Body of pancreas (tissue), 4 donors: ENCODE measurements around the gene IGSF21. TPM values are rescaled to one million over a fixed set of nuclear protein-coding genes. Genes with fewer than 3 reads are reported as not detected.
A peak's percentile ranks its signal among the peaks of the same experiment; 100 is the strongest.

Source experiments
- ATAC-seq: fragments of 150-250 bp; one replicate; pipeline ENCODE4 v1.9.1; 2016
- DNase-seq, 4 donors: peaks; one replicate each; pipeline ENCODE4 v3.0.0-alpha.2; 2019
- H3K27ac ChIP-seq, 4 donors: fragments of 200-600 bp; sonication (generic); 1 replicate in 3 of 4; 2 replicates in 1 of 4; pipeline versions ENCODE4 v1.5.1 to v1.6.1; 2016 to 2019; ENCODE audit warnings: mild to moderate bottlenecking in 1 of 4, mixed read lengths in 1 of 4, moderate library complexity in 1 of 4
- H3K27me3 ChIP-seq, 2 donors: fragments of 200-600 bp; sonication (generic); one replicate each; pipeline ENCODE4 v1.6.0; 2016; ENCODE audit warnings: mild to moderate bottlenecking in 1 of 2
- H3K36me3 ChIP-seq, 2 donors: fragments of 200-600 bp; sonication (generic); replicated peaks in 1 of 2; 2 replicates each; pipeline ENCODE4 v1.5.1; 2016; ENCODE audit warnings: low read depth in 2 of 2; ENCODE audit not compliant: insufficient read depth in 1 of 2
- H3K4me1 ChIP-seq: fragments of 200-600 bp; sonication (generic); one replicate; pipeline ENCODE4 v1.6.0; 2016
- H3K4me3 ChIP-seq, 2 donors: fragments of 200-600 bp; sonication (generic); 1 replicate in 1 of 2; 2 replicates in 1 of 2; pipeline ENCODE4 v1.5.1; 2016 to 2019
- H3K9me3 ChIP-seq, 3 donors: fragments of 200-600 bp; sonication (generic); 1 replicate in 2 of 3; 2 replicates in 1 of 3; pipeline ENCODE4 v1.5.1; 2016
- POLR2A ChIP-seq, 3 donors: fragments of 450-650 bp; IDR thresholded peaks; one replicate each; pipeline ENCODE4 v1.6.1; 2016; ENCODE audit warnings: antibody characterized with exemption in 3 of 3, mild to moderate bottlenecking in 2 of 3
- WGBS, 2 donors: methylation state at CpG; one replicate each; pipeline ENCODE4 v1.1.5; 2017; 5-methylcytosine and 5-hydroxymethylcytosine counted together
- intact Hi-C: fragments of 100-400 bp; cut with DNase I; formaldehyde crosslinking; loops from one replicate; pipeline ENCODE4 v1.15.1; 2023
- total RNA-seq, 2 donors: library from RNA; depleted of rRNA; stranded (reverse); fragments of >200 nt; gene quantifications; one replicate each; pipeline ENCODE4 v1.1.0, GENCODE V29; 2016
- TF ChIP-seq, protein P1 (sequence below), 7 experiments: fragments of 450-650 bp in 4 of 7; fragments of 200-600 bp in 3 of 7; sonication (generic) in 3 of 7; IDR thresholded peaks; one replicate each; pipeline ENCODE4 v1.5.1; 2016 to 2019; ENCODE audit warnings: antibody characterized with exemption in 7 of 7

Gene IGSF21
- total RNA-seq, 2 donors from 2014 or later = 0.33 to 2.1 TPM

DNA sequence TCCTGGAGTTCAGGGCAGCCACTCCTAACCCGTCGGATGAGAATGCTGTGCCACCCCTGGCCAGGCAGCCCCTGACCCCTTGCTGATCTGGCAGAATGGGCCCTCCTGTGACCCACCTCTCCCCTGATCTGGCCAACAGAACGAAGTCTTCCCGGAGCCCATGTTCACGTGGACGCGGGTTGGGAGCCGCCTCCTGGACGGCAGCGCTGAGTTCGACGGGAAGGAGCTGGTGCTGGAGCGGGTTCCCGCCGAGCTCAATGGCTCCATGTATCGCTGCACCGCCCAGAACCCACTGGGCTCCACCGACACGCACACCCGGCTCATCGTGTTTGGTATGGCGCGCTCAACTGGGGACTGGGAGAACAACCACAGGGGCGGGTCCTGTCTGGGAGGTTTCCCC is 269.1 kb downstream of the IGSF21 start:
- intact Hi-C loops = no loop called here
- no peak for DNase-seq
- TF ChIP-seq POLR2A (IDR thresholded peaks at IDR 0.05) = no peak
- TF ChIP-seq, protein P1, sequence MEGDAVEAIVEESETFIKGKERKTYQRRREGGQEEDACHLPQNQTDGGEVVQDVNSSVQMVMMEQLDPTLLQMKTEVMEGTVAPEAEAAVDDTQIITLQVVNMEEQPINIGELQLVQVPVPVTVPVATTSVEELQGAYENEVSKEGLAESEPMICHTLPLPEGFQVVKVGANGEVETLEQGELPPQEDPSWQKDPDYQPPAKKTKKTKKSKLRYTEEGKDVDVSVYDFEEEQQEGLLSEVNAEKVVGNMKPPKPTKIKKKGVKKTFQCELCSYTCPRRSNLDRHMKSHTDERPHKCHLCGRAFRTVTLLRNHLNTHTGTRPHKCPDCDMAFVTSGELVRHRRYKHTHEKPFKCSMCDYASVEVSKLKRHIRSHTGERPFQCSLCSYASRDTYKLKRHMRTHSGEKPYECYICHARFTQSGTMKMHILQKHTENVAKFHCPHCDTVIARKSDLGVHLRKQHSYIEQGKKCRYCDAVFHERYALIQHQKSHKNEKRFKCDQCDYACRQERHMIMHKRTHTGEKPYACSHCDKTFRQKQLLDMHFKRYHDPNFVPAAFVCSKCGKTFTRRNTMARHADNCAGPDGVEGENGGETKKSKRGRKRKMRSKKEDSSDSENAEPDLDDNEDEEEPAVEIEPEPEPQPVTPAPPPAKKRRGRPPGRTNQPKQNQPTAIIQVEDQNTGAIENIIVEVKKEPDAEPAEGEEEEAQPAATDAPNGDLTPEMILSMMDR (IDR thresholded peaks at IDR 0.05) = no peak

GRCh38 chr1:18380288-18380687 is 272.7 kb downstream of the IGSF21 start:
- DNase-seq = no peak
- TF ChIP-seq POLR2A (IDR thresholded peaks at IDR 0.05) = no peak
- TF ChIP-seq, protein P1 (IDR thresholded peaks at IDR 0.05) = no peak
- intact Hi-C loops = no loop called here
- no peaks in the 10 kb centered on the region for H3K4me1 ChIP-seq
- H3K4me3 ChIP-seq = no peak overlapping the region
- H3K27ac ChIP-seq = no peak overlapping the region
- H3K9me3 ChIP-seq = peaks cover 0 to 6% (median 0%) of the 10 kb centered on the region in 3 donors
- no peak for ATAC-seq
- no peaks in the 10 kb centered on the region for H3K36me3 ChIP-seq
- no peaks in the 10 kb centered on the region for H3K27me3 ChIP-seq

More for the DNA sequence above, 269.1 kb downstream of the IGSF21 start:
- WGBS, 2 donors = 83 to 85% methylated on average over 4 to 24 of the region's 24 CpGs
- no peaks in the 10 kb centered on the region for H3K36me3 ChIP-seq
- H3K4me1 ChIP-seq = no peaks in the 10 kb centered on the region
- no peak for ATAC-seq
- H3K4me3 ChIP-seq = no peak overlapping the region
- peaks cover 0 to 6% (median 0%) of the 10 kb centered on the region in 3 donors for H3K9me3 ChIP-seq
- H3K27me3 ChIP-seq = no peaks in the 10 kb centered on the region
- no peak overlapping the region for H3K27ac ChIP-seq

DNA sequence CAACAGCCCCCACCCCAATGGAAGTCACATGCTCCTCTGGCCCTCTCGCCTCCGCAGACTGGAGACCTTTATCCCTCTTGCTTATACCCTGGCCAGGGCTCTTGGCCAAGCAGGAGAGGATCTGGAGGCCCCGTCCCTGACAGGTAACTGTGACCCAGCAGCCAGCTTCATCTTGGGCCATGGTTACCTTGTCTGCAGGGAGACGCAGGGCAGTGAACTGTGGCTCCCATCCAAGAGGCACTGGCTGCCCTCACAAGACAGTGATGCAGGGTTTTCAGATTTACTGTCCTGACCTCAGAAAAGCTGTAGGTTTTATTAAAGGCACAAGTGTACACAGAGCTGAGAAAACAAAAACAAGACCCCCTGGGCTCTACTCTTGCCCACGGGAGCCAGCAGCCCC is 276.5 kb downstream of the IGSF21 start:
- WGBS, 2 donors = 57 to 65% methylated on average over 4 to 5 of the region's 5 CpGs
- intact Hi-C loops = no loop called here
- no peak overlapping the region for H3K27ac ChIP-seq
- H3K27me3 ChIP-seq = no peaks in the 10 kb centered on the region
- H3K36me3 ChIP-seq = no peaks in the 10 kb centered on the region
- TF ChIP-seq, protein P1 (IDR thresholded peaks at IDR 0.05) = no peak
- TF ChIP-seq POLR2A (IDR thresholded peaks at IDR 0.05) = no peak
- no peak for ATAC-seq
- H3K4me1 ChIP-seq = no peaks in the 10 kb centered on the region
- peaks cover 0 to 6% (median 0%) of the 10 kb centered on the region in 3 donors for H3K9me3 ChIP-seq
- H3K4me3 ChIP-seq = no peak overlapping the region
- DNase-seq = no peak

- Histone ChIP-seq H3K9me3 (peaks cover 0 to 6% (median 0%) of the 10 kb centered on the region in 3 donors), H3K4me1 (no peaks in the 10 kb centered on the region), H3K36me3 (no peaks in the 10 kb centered on the region), H3K27ac (no peak overlapping the region), H3K4me3 (no peak overlapping the region), H3K27me3 (no peaks in the 10 kb centered on the region)
- no peak for TF ChIP-seq POLR2A (IDR thresholded peaks at IDR 0.05)
- TF ChIP-seq, protein P1 (IDR thresholded peaks at IDR 0.05) = no peak
- intact Hi-C loops = no loop called here
- no peak for ATAC-seq
- no peak for DNase-seq
- WGBS, 2 donors = 25 to 32% methylated on average over 2 of the region's 2 CpGs
Observed at GRCh38 chr1:18384471-18384870, 276.9 kb downstream of the IGSF21 start.

DNA sequence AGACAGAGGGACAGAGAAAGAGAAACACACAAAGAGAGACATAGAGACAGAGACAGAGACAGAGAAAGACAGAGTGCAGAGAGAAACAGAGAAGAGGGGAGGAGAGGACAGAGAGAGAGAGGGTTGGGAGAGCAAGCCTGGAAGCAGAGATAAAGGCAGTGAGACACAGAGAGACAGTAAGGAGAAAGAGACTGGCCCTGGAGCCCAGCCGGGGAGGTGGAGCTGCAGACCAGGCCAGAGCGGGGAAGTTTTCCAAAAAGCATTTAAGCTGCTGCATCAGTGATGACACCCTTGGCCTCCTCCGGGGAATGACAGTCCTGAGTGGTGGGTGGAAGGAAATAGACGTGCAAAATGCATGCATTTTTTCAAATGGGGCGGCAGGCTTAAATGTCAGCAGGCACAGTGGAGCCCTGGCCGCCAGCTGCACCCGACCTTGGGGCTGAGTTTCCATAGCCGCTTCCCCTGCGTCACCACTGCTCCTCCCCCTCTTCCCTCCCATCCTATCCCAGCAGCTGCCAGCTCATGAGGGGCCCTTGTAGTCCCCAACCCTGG is 277.7 kb downstream of the IGSF21 start:
- no peaks in the 10 kb centered on the region for H3K9me3 ChIP-seq

More for the DNA sequence above, 277.7 kb downstream of the IGSF21 start:
- peak; percentile 30 for ATAC-seq
- intact Hi-C loops = no loop called here
- Histone ChIP-seq H3K27ac (no peak overlapping the region), H3K4me1 (no peaks in the 10 kb centered on the region), H3K27me3 (no peaks in the 10 kb centered on the region), H3K4me3 (no peak overlapping the region), H3K36me3 (no peaks in the 10 kb centered on the region)
- no peak for TF ChIP-seq POLR2A (IDR thresholded peaks at IDR 0.05)
- TF ChIP-seq, protein P1 (IDR thresholded peaks at IDR 0.05) = no peak
- WGBS, 2 donors = 14 to 31% methylated on average over 9 of the region's 9 CpGs
- DNase-seq = peak in 2 of 4 donors; percentile 13 to 29
